ENCODE data around the gene MXRA8.
"Not testable (repeated sequence)": the region's sequence is repeated elsewhere in the genome, so short reads cannot be mapped to it uniquely, and the experiment has no call there.

Gene MXRA8

GRCh38 chr1:1398677-1399186 is 40.4 kb upstream of the MXRA8 start:
- peak; percentile 1 for ATAC-seq (ENCODE audit: low read depth)
- no peak for DNase-seq (ENCODE audit: low spot score in 2 of 2)
- Mint-ChIP-seq H3K36me3 (peaks cover 11% of the 10 kb centered on the region), H3K4me1 (peaks cover 32% of the 10 kb centered on the region), H3K27ac (peak overlapping the region; percentile 90), H3K9me3 (no peaks in the 10 kb centered on the region), H3K27me3 (no peaks in the 10 kb centered on the region), H3K4me3 (peak overlapping the region; percentile 92)

- peaks cover 9% of the 10 kb centered on the region for H3K36me3 Mint-ChIP-seq
- no peaks in the 10 kb centered on the region for H3K27me3 Mint-ChIP-seq
- no peaks in the 10 kb centered on the region for H3K9me3 Mint-ChIP-seq
- DNase-seq (ENCODE audit: low spot score in 2 of 2) (no peak), ATAC-seq (ENCODE audit: low read depth) (no peak)
- peak overlapping the region; percentile 92 for H3K4me3 Mint-ChIP-seq
- peaks cover 29% of the 10 kb centered on the region for H3K4me1 Mint-ChIP-seq
- peak overlapping the region; percentile 62 for H3K27ac Mint-ChIP-seq
Observed at GRCh38 chr1:1397839-1398523, 39.6 kb upstream of the MXRA8 start.

- DNase-seq (ENCODE audit: low spot score in 2 of 2) = no peak
- Mint-ChIP-seq H3K9me3 (no peaks in the 10 kb centered on the region), H3K4me1 (peaks cover 17% of the 10 kb centered on the region)
Observed at GRCh38 chr1:1395166-1395565, 36.8 kb upstream of the MXRA8 start.

GRCh38 chr1:1394116-1394515 is 35.8 kb upstream of the MXRA8 start:
- ATAC-seq (ENCODE audit: low read depth) (no peak), DNase-seq (ENCODE audit: low spot score in 2 of 2) (no peak)
- H3K27me3 Mint-ChIP-seq = no peaks in the 10 kb centered on the region
- no peak overlapping the region for H3K27ac Mint-ChIP-seq
- no peak overlapping the region for H3K4me3 Mint-ChIP-seq
- H3K9me3 Mint-ChIP-seq = no peaks in the 10 kb centered on the region
- H3K4me1 Mint-ChIP-seq = peaks cover 11% of the 10 kb centered on the region
- H3K36me3 Mint-ChIP-seq = peaks cover 24% of the 10 kb centered on the region

More at GRCh38 chr1:1395166-1395565, 36.8 kb upstream of the MXRA8 start:
- Mint-ChIP-seq H3K27ac (no peak overlapping the region), H3K4me3 (no peak overlapping the region), H3K27me3 (no peaks in the 10 kb centered on the region), H3K36me3 (peaks cover 18% of the 10 kb centered on the region)
- ATAC-seq (ENCODE audit: low read depth) = no peak

- H3K9me3 Mint-ChIP-seq = no peaks in the 10 kb centered on the region
- H3K27ac Mint-ChIP-seq = no peak overlapping the region
- DNase-seq (ENCODE audit: low spot score in 2 of 2) (no peak), ATAC-seq (ENCODE audit: low read depth) (no peak)
- H3K4me1 Mint-ChIP-seq = peaks cover 11% of the 10 kb centered on the region
- no peaks in the 10 kb centered on the region for H3K27me3 Mint-ChIP-seq
- no peak overlapping the region for H3K4me3 Mint-ChIP-seq
- H3K36me3 Mint-ChIP-seq = peaks cover 25% of the 10 kb centered on the region
Observed at GRCh38 chr1:1393428-1393827, 35.1 kb upstream of the MXRA8 start.

GRCh38 chr1:1393014-1393413 is 34.7 kb upstream of the MXRA8 start:
- no peak overlapping the region for H3K4me3 Mint-ChIP-seq
- DNase-seq (ENCODE audit: low spot score in 2 of 2) (no peak), ATAC-seq (ENCODE audit: low read depth) (no peak)
- H3K27ac Mint-ChIP-seq = no peak overlapping the region
- H3K9me3 Mint-ChIP-seq = no peaks in the 10 kb centered on the region
- H3K36me3 Mint-ChIP-seq = peaks cover 28% of the 10 kb centered on the region
- no peaks in the 10 kb centered on the region for H3K27me3 Mint-ChIP-seq
- H3K4me1 Mint-ChIP-seq = peaks cover 9% of the 10 kb centered on the region

- H3K4me3 Mint-ChIP-seq = no peak overlapping the region
- no peaks in the 10 kb centered on the region for H3K9me3 Mint-ChIP-seq
- no peak for ATAC-seq (ENCODE audit: low read depth)
- no peak overlapping the region for H3K27ac Mint-ChIP-seq
- no peak for DNase-seq (ENCODE audit: low spot score in 2 of 2)
- peaks cover 9% of the 10 kb centered on the region for H3K4me1 Mint-ChIP-seq
- H3K27me3 Mint-ChIP-seq = no peaks in the 10 kb centered on the region
- H3K36me3 Mint-ChIP-seq = peaks cover 39% of the 10 kb centered on the region
Observed at GRCh38 chr1:1391225-1391624, 32.9 kb upstream of the MXRA8 start.

- peaks cover 41% of the 10 kb centered on the region for H3K36me3 Mint-ChIP-seq
- no peaks in the 10 kb centered on the region for H3K27me3 Mint-ChIP-seq
- H3K4me3 Mint-ChIP-seq = no peak overlapping the region
- DNase-seq (ENCODE audit: low spot score in 2 of 2) = no peak
- no peak overlapping the region for H3K27ac Mint-ChIP-seq
- no peak for ATAC-seq (ENCODE audit: low read depth)
- H3K4me1 Mint-ChIP-seq = peaks cover 9% of the 10 kb centered on the region
- no peaks in the 10 kb centered on the region for H3K9me3 Mint-ChIP-seq
Observed at GRCh38 chr1:1390675-1391074, 32.3 kb upstream of the MXRA8 start.

- H3K36me3 Mint-ChIP-seq = peaks cover 34% of the 10 kb centered on the region
- no peaks in the 10 kb centered on the region for H3K27me3 Mint-ChIP-seq
- no peak for DNase-seq (ENCODE audit: low spot score in 2 of 2)
- H3K4me1 Mint-ChIP-seq = peaks cover 2% of the 10 kb centered on the region
- no peak overlapping the region for H3K4me3 Mint-ChIP-seq
- H3K9me3 Mint-ChIP-seq = no peaks in the 10 kb centered on the region
- no peak overlapping the region for H3K27ac Mint-ChIP-seq
- no peak for ATAC-seq (ENCODE audit: low read depth)
Observed at GRCh38 chr1:1388078-1388472, 29.7 kb upstream of the MXRA8 start.

GRCh38 chr1:1387098-1388077 is 29.0 kb upstream of the MXRA8 start:
- no peaks in the 10 kb centered on the region for H3K27me3 Mint-ChIP-seq
- H3K9me3 Mint-ChIP-seq = no peaks in the 10 kb centered on the region
- ATAC-seq (ENCODE audit: low read depth) = no peak
- H3K27ac Mint-ChIP-seq = no peak overlapping the region
- H3K36me3 Mint-ChIP-seq = peaks cover 33% of the 10 kb centered on the region
- H3K4me3 Mint-ChIP-seq = no peak overlapping the region
- H3K4me1 Mint-ChIP-seq = peaks cover 5% of the 10 kb centered on the region
- DNase-seq (ENCODE audit: low spot score in 2 of 2) = no peak

- Mint-ChIP-seq H3K27me3 (no peaks in the 10 kb centered on the region), H3K4me3 (no peak overlapping the region), H3K36me3 (peaks cover 26% of the 10 kb centered on the region), H3K9me3 (no peaks in the 10 kb centered on the region), H3K4me1 (peaks cover 11% of the 10 kb centered on the region), H3K27ac (no peak overlapping the region)
- DNase-seq (ENCODE audit: low spot score in 2 of 2) (no peak), ATAC-seq (ENCODE audit: low read depth) (no peak)
Observed at GRCh38 chr1:1385931-1386330, 27.6 kb upstream of the MXRA8 start.

- not testable (repeated sequence) for ATAC-seq (ENCODE audit: low read depth); H3K4me3 Mint-ChIP-seq; H3K27ac Mint-ChIP-seq; H3K27me3 Mint-ChIP-seq; DNase-seq (ENCODE audit: low spot score in 2 of 2); H3K9me3 Mint-ChIP-seq
- H3K36me3 Mint-ChIP-seq = peaks cover 25% of the 10 kb centered on the region
- peaks cover 11% of the 10 kb centered on the region for H3K4me1 Mint-ChIP-seq
Observed at GRCh38 chr1:1385339-1385738, 27.0 kb upstream of the MXRA8 start.

- no peak for ATAC-seq (ENCODE audit: low read depth)
- DNase-seq (ENCODE audit: low spot score in 2 of 2) = no peak
- H3K9me3 Mint-ChIP-seq = no peaks in the 10 kb centered on the region
- H3K27ac Mint-ChIP-seq = no peak overlapping the region
- H3K4me1 Mint-ChIP-seq = peaks cover 13% of the 10 kb centered on the region
- no peak overlapping the region for H3K4me3 Mint-ChIP-seq
- peaks cover 4% of the 10 kb centered on the region for H3K36me3 Mint-ChIP-seq
- H3K27me3 Mint-ChIP-seq = no peaks in the 10 kb centered on the region
Observed at GRCh38 chr1:1381294-1381693, 22.9 kb upstream of the MXRA8 start.

- Mint-ChIP-seq H3K4me1 (peaks cover 13% of the 10 kb centered on the region), H3K27me3 (no peaks in the 10 kb centered on the region), H3K27ac (no peak overlapping the region), H3K4me3 (no peak overlapping the region), H3K9me3 (no peaks in the 10 kb centered on the region), H3K36me3 (peaks cover 1% of the 10 kb centered on the region)
- DNase-seq (ENCODE audit: low spot score in 2 of 2) (no peak), ATAC-seq (ENCODE audit: low read depth) (no peak)
Observed at GRCh38 chr1:1380860-1381259, 22.5 kb upstream of the MXRA8 start.
